MG63 (cell line): ENCODE measurements around the gene FBXO31. TPM values are rescaled to one million over a fixed set of nuclear protein-coding genes. Genes with fewer than 3 reads are reported as not detected.

Experiments used
- DNase-seq: peaks from one replicate; pipeline ENCODE4 v3.0.0-alpha.2; 2020
- H3K27me3 ChIP-seq: fragments of 250-450 bp; sonication (Bioruptor Pico); 2 replicates; pipeline ENCODE4 v1.5.1; 2020; ENCODE audit warnings: mild to moderate bottlenecking, moderate library complexity
- H3K36me3 ChIP-seq: fragments of 250-450 bp; sonication (Bioruptor Pico); 2 replicates; pipeline ENCODE4 v1.5.1; 2020; ENCODE audit warnings: mild to moderate bottlenecking, moderate library complexity
- H3K4me3 ChIP-seq: fragments of 250-450 bp; sonication (Bioruptor Pico); 2 replicates; pipeline ENCODE4 v1.5.1; 2020; ENCODE audit warnings: mild to moderate bottlenecking, moderate library complexity
- H3K9me3 ChIP-seq: fragments of 250-450 bp; sonication (Bioruptor Pico); 2 replicates; pipeline ENCODE4 v1.5.1; 2020; ENCODE audit warnings: mild to moderate bottlenecking, moderate library complexity
- total RNA-seq: library from RNA; depleted of rRNA; stranded (reverse); fragments of >200 nt; shearing (Covaris generic); gene quantifications from 2 replicates; pipeline ENCODE4 v1.2.3, GENCODE V29; 2014; ENCODE audit warnings: low replicate concordance

Gene FBXO31
- total RNA-seq, 1 experiment from 2014 or later, result 12.6 TPM

- no peaks in the 10 kb centered on the region for H3K36me3 ChIP-seq
- H3K9me3 ChIP-seq, result no peaks in the 10 kb centered on the region
- H3K4me3 ChIP-seq, result no peak overlapping the region
- no peak for DNase-seq
- H3K27me3 ChIP-seq, result no peaks in the 10 kb centered on the region
Measured at GRCh38 chr16:87298857-87299465, 84.6 kb downstream of the FBXO31 start.

DNA sequence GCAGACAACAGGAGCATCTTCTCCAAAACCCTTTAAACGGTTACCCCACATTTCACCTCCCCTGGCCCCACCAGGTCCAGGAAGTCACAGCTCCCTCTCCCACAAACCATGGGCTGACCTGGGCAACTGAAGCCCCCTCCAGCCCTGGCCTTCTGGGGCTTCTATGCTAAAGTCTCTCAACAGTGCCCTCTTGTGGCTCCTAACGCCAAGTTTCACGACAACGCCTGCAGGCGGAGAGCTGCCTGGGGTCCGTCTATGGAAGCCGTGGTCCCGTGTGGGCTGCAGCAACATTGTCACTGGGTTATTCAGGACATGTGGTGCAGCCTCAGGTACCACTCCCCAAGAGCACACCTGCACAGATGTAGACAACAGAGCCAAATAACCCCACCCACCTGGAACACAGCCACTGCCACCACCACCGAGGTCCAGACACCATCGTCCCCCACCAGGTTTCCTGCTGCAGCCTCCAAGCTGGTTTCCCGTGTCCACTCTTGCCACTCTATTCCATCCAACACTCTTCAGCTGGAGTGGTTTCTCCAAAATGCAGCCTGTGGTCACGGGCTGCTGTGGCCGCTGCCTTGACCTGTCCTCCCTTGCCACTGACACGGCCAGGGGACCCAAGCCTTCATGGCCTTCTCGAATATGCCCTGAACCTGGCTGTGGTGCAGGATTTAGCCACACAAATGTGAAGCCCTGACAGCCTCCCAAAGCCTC is 85.5 kb downstream of the FBXO31 start:
- no peak for DNase-seq
- Histone ChIP-seq H3K27me3 (no peaks in the 10 kb centered on the region), H3K9me3 (no peaks in the 10 kb centered on the region), H3K4me3 (no peak overlapping the region), H3K36me3 (no peaks in the 10 kb centered on the region)

DNA sequence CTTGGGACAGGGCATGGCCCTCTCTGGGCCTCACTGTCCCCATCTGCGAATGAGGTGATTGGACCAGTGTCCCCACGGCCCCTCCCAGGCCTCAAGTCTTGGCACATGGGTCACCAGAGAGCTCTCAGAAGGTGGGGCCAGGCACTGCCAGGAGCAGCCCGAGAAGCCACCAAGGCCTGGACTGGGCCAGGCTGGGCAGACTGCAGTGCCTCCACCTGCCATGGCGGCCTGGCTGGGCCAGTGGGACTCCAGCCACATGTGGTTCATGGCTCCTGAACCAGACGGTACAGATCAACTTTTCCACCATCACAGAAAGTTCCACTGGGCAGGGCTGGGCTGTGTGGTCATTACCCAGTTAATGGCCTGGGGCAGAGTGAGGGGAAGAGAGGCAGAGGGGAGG is 86.2 kb downstream of the FBXO31 start:
- Histone ChIP-seq H3K36me3 (no peaks in the 10 kb centered on the region), H3K27me3 (no peaks in the 10 kb centered on the region), H3K4me3 (no peak overlapping the region), H3K9me3 (no peaks in the 10 kb centered on the region)
- no peak for DNase-seq

DNA sequence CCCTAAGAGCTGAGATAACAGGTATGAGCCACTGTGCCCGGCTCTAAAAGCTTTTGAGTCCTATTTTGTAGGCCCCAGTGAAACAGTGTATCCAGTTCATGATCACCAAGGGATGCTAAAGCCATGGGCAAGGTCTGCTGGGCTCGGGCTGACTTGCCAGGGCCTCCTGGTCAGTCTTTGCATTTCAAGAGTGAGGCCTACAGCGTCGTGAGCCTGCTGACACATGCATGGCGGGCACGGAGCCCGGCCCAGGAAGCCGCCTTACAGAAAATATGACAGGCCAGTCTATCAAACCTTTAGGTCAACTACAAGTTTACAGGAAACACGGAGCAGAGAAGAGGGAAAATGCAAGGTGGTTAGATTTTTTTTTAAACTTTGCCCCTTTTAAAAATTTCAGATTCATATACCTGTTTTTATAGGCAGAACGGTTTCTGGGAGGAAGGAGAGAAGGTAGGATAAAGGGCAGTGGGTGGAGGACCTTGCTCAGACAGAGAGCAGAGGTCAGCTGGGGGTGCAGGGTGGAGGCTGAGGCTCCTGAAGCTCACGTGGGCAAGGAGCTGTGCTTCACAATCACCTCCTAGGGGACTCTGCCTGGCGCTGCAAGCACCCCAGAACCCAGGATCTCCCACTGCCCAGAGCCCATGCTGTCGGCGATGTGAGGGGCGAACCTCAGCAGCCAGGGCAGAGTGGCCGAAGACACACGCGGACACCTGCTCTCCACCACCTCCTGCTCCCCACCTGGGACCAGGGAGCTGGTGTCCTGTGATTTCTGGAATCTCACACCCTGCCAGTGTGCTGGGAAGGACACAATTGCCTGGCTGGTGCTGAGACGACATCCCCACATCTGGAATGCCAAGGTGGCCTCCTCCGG is 87.7 kb downstream of the FBXO31 start:
- no peak for DNase-seq
- Histone ChIP-seq H3K36me3 (no peaks in the 10 kb centered on the region), H3K27me3 (no peaks in the 10 kb centered on the region), H3K9me3 (no peaks in the 10 kb centered on the region), H3K4me3 (no peak overlapping the region)

DNA sequence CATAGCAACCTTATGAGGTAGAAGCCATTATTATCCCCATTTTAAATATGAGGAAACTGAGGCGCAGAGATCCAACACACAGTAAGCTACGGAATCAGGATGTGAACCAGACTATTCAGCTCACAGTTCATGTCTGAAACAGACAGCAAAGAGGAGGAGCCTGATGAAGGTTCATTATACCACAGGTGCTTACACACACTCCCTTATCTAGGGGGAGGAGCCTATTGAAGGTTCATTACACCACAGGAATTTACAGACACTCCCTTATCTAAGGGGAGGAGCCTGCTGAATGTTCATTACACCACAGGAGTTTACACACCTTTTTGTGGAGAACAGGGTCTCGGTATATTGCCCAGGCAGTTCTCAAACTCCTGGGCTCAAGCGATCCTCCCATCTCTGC is 88.3 kb downstream of the FBXO31 start:
- Histone ChIP-seq H3K9me3 (no peaks in the 10 kb centered on the region), H3K27me3 (no peaks in the 10 kb centered on the region), H3K4me3 (no peak overlapping the region), H3K36me3 (no peaks in the 10 kb centered on the region)
- DNase-seq, result no peak

DNA sequence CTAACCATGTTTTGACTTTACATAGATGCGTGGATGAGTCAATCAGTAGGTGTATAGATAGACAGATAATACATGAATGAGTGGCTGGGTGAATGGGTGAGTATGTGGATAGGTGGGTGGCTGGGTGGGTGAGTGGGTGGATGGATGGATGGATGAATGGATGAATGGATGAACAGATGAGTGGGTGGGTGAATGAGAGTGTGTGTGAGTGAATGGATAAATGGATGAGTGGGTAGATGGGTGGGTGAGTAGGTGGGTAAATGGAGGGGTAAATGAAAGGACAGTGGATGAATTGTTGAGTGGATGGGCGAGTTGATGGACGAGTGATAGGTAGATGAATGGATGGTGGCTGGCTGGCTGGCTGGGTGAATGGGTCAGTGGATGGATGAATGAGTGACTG is 89.6 kb downstream of the FBXO31 start:
- Histone ChIP-seq H3K27me3 (no peaks in the 10 kb centered on the region), H3K36me3 (no peaks in the 10 kb centered on the region)
- DNase-seq, result no peak

DNA sequence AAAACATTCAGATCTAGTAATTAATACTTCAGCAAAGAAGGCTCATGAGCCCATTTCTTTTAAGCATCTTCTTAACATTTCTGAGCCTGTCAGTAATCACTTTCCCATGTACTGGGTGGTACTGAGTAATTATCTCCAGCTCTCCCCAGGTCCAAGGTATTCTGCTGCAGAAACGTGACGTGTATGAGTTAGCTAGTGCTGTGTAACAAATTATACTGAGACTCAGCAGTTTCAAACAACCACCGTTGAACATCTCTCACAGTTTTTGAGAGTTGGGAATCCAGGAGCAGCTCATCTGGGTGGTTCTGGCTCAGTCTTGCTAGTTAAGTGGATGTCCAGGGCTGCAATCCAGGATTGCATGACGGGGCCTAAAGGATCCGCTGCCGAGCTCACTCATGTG is 91.6 kb downstream of the FBXO31 start:
- no peaks in the 10 kb centered on the region for H3K27me3 ChIP-seq
- no peak overlapping the region for H3K4me3 ChIP-seq
- DNase-seq, result no peak
- H3K9me3 ChIP-seq, result 0 out of 2 replicates have a peak, but pooled peaks cover 3% of the 10 kb centered on the region
- H3K36me3 ChIP-seq, result no peaks in the 10 kb centered on the region

More for the DNA sequence above, 89.6 kb downstream of the FBXO31 start:
- no peak overlapping the region for H3K4me3 ChIP-seq
- no peaks in the 10 kb centered on the region for H3K9me3 ChIP-seq

DNA sequence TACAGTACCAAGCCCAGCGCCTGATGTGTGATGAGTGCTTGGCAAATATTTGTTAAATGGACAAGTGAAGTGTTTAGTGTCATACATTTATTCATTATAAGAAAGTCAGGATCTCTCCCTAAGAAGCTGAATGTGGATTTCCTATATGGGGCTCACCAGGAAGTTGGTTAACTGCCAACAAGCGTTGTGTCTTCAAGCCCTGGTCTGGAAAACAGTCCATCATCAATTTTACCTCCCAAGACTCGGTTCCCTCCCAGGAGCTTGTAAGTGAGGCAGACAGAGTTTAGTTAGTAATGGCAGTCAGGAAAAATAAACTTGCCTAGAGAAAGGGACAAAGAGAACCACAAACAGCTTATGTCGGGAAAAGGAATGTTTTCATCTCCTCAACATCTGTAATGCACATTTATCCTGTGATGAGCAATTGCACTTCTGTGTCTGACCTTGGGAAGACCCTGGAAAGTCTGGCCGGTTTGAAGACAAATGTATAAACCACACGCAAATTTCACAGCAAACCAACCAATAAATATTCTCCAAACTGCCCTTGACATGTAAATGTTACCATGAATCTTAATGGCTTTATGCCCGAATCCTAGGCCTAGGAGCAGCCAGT is 94.7 kb downstream of the FBXO31 start:
- Histone ChIP-seq H3K9me3 (0 out of 2 replicates have a peak, but pooled peaks cover 3% of the 10 kb centered on the region), H3K36me3 (no peaks in the 10 kb centered on the region), H3K27me3 (no peaks in the 10 kb centered on the region), H3K4me3 (no peak overlapping the region)
- no peak for DNase-seq

- H3K36me3 ChIP-seq, result no peaks in the 10 kb centered on the region
- H3K9me3 ChIP-seq, result 0 out of 2 replicates have a peak, but pooled peaks cover 3% of the 10 kb centered on the region
- H3K4me3 ChIP-seq, result no peak overlapping the region
- no peak for DNase-seq
- no peaks in the 10 kb centered on the region for H3K27me3 ChIP-seq
Measured at GRCh38 chr16:87286839-87287626, 96.5 kb downstream of the FBXO31 start.

- Histone ChIP-seq H3K4me3 (no peak overlapping the region), H3K36me3 (no peaks in the 10 kb centered on the region), H3K27me3 (no peaks in the 10 kb centered on the region), H3K9me3 (0 out of 2 replicates have a peak, but pooled peaks cover 3% of the 10 kb centered on the region)
- DNase-seq, result no peak
Measured at GRCh38 chr16:87284183-87284582, 99.4 kb downstream of the FBXO31 start.

- no peaks in the 10 kb centered on the region for H3K27me3 ChIP-seq
- H3K36me3 ChIP-seq, result no peaks in the 10 kb centered on the region
- no peak for DNase-seq
- no peaks in the 10 kb centered on the region for H3K9me3 ChIP-seq
- H3K4me3 ChIP-seq, result no peak overlapping the region
Measured at GRCh38 chr16:87279094-87279658, 104.4 kb downstream of the FBXO31 start.

- no peaks in the 10 kb centered on the region for H3K27me3 ChIP-seq
- H3K4me3 ChIP-seq, result no peak overlapping the region
- DNase-seq, result peak; percentile 48
- H3K36me3 ChIP-seq, result no peaks in the 10 kb centered on the region
- no peaks in the 10 kb centered on the region for H3K9me3 ChIP-seq
Measured at GRCh38 chr16:87278191-87279093, 105.1 kb downstream of the FBXO31 start.
